HUES6 (cell line): ENCODE measurements around the gene CEP120.
"Not testable (repeated sequence)": the region's sequence is repeated elsewhere in the genome, so short reads cannot be mapped to it uniquely, and the experiment has no call there.

Source experiments
- H3K27ac ChIP-seq: 2 replicates; pipeline ENCODE4 v1.7.0; 2013; ENCODE audit warnings: low read depth, mild to moderate bottlenecking, low read length, inconsistent platforms
- H3K27me3 ChIP-seq: 2 replicates; pipeline ENCODE4 v1.6.1; 2013; ENCODE audit warnings: low read length; ENCODE audit not compliant: control insufficient read depth, insufficient read depth
- H3K36me3 ChIP-seq: 2 replicates; pipeline ENCODE4 v1.6.1; 2013; ENCODE audit warnings: low read length; ENCODE audit not compliant: control insufficient read depth, insufficient read depth
- H3K4me1 ChIP-seq: 2 replicates; pipeline ENCODE4 v1.6.1; 2013; ENCODE audit warnings: low read length; ENCODE audit not compliant: control insufficient read depth, insufficient read depth
- H3K4me3 ChIP-seq: 2 replicates; pipeline ENCODE4 v1.5.1; 2013; ENCODE audit warnings: low read depth, low read length
- H3K9ac ChIP-seq: one replicate; pipeline ENCODE4 v1.6.1; 2013; ENCODE audit warnings: mild to moderate bottlenecking, low read length
- H3K9me3 ChIP-seq: 2 replicates; pipeline ENCODE4 v1.6.1; 2013; ENCODE audit warnings: low read depth, low read length; ENCODE audit not compliant: control insufficient read depth, insufficient read depth

The CEP120 gene

DNA sequence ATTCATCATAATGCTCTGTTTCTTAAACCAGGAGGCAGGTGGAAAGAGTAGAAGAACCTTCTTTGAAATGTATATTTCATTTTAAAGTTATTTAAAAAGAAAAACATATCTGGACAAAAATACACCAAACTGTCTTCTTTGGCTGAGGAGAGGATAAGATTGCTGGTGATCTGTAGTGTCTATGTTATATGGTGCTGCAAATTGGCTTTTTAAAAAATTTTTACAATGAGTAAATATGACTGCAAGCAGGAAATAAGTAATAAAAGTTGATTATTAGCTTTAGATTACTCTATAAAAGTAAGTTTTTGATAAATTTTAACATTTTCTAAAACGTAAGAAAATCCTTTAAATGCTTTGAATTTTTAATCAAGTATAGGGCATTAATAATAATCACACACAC lies 64.9 kb downstream of the CEP120 start:
- Histone ChIP-seq H3K36me3 (peaks cover 14% of the 10 kb centered on the region; the same call in 1 of the 2 replicates), H3K4me1 (no peaks in the 10 kb centered on the region), H3K27me3 (no peaks in the 10 kb centered on the region), H3K27ac (no peak overlapping the region), H3K4me3 (no peak overlapping the region), H3K9ac (no peak overlapping the region), H3K9me3 (no peaks in the 10 kb centered on the region)

DNA sequence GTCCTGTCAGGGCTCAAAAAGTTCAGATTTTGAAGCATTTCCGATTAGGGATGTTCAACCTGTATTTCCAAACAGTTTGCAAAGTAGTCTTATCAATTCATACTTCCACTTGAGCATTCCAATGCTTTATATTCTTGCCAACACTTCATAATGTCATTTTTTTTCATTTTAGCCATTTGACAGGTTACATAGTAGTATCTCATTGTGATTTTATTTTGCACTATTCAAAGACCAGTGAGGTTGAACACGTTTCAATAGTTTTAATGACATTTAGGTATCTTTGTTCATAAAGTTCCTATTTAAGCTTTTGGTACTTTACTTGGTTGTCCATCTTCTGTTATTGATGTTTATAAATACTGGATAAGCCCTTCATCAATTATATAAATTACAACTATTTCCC lies 71.4 kb downstream of the CEP120 start:
- no peaks in the 10 kb centered on the region for H3K4me1 ChIP-seq
- H3K27me3 ChIP-seq = no peaks in the 10 kb centered on the region
- H3K36me3 ChIP-seq = peaks cover 4% of the 10 kb centered on the region; the same call in 1 of the 2 replicates
- 0 out of 2 replicates have a peak, but pooled peaks cover 2% of the 10 kb centered on the region for H3K9me3 ChIP-seq
- H3K4me3 ChIP-seq = no peak overlapping the region
- H3K9ac ChIP-seq = no peak overlapping the region
- no peak overlapping the region for H3K27ac ChIP-seq

DNA sequence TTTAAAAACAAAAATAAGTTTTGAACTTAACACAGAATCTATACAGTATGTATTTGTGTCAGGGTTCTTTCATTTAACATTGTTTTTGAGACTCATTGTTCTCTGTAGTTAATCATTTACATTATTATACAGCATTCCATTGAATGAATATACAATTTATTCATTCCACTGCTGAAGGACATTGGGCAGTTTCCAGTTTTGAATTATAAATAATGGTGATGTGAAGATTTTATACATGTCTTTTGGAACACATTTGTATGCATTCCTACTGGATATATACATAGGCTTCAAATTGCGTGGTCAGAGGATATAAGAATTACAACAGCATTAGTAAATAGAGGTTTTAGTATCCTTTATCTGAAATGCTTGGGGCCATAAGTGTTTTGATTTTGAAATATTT lies 72.0 kb downstream of the CEP120 start:
- H3K27me3 ChIP-seq = no peaks in the 10 kb centered on the region
- no peaks in the 10 kb centered on the region for H3K4me1 ChIP-seq
- 0 out of 2 replicates have a peak, but pooled peaks cover 2% of the 10 kb centered on the region for H3K9me3 ChIP-seq
- H3K27ac ChIP-seq = no peak overlapping the region
- H3K9ac ChIP-seq = no peak overlapping the region
- H3K36me3 ChIP-seq = peaks cover 7% of the 10 kb centered on the region; the same call in 1 of the 2 replicates
- no peak overlapping the region for H3K4me3 ChIP-seq

DNA sequence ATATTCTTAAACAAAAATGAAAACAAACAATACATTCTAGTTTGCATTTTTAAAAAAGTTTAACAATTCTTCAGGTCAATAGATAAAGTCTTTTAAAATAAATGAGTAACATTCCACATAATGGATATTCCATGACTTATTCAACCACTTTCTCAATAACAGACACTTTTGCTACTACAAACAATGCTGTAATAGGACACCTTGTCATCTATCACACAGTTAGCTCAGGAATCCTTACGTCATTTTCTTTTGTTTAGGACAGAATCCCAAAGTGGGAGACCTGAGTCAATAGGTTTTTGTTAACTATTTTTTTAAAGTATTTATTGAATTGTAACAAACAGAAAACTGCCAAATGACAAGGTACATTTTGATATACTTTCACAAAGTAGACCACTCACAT lies 72.5 kb downstream of the CEP120 start:
- H3K4me3 ChIP-seq = no peak overlapping the region

DNA sequence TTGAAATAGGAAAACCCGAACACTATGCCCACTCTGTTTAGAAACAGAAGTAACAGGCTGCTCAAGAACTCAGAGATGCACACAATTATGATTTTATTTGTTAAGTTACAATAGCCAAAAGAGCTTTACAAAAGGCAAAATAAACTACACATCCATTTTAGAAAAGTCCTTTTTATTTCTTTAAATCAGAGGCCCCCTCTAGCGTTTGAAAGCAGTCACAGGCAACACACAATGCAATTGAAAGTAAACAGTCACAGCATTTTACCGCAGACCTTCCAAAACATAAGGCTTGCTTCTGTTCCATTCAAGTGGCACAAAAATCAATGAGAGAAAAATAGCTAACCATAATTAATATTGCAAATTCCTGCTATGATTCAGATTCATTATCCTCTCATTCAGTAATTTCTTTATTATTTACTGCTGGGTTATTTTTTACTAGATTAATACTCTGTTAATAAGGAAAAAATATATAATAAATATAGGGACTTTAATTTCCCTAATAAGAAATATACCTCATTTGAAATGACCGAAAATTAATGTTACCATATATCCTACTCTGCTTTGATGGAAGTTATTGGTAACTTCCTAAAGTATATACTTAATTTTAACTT lies 78.3 kb downstream of the CEP120 start:
- H3K9ac ChIP-seq = no peak overlapping the region

More for the DNA sequence above, 72.5 kb downstream of the CEP120 start:
- H3K27me3 ChIP-seq = no peaks in the 10 kb centered on the region
- H3K27ac ChIP-seq = no peak overlapping the region
- H3K9me3 ChIP-seq = 0 out of 2 replicates have a peak, but pooled peaks cover 2% of the 10 kb centered on the region
- H3K4me1 ChIP-seq = no peaks in the 10 kb centered on the region
- no peak overlapping the region for H3K9ac ChIP-seq
- H3K36me3 ChIP-seq = peaks cover 7% of the 10 kb centered on the region; the same call in 1 of the 2 replicates

DNA sequence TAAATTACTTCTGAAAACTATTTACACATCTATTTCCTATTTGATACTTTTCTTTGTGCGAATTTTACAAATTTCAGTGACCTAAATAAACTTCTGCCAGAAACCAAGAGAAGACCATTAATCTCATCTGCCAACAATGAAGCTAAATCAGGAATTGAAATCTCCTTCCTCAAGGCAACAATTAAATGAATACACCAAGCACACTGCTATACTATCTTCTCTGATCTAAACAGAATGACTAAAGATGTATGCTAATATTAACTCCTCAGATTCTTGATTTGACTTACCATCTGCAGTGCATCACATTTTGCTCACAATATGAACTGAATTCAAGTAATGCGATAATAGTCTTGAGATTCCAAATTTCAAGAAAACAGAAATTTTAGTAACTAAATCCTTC lies 82.3 kb downstream of the CEP120 start:
- H3K27me3 ChIP-seq = no peaks in the 10 kb centered on the region
- H3K9ac ChIP-seq = no peak overlapping the region
- no peaks in the 10 kb centered on the region for H3K9me3 ChIP-seq
- no peak overlapping the region for H3K27ac ChIP-seq
- no peaks in the 10 kb centered on the region for H3K4me1 ChIP-seq
- no peaks in the 10 kb centered on the region for H3K36me3 ChIP-seq
- H3K4me3 ChIP-seq = no peak overlapping the region

More for the DNA sequence above, 78.3 kb downstream of the CEP120 start:
- H3K27ac ChIP-seq = no peak overlapping the region
- peaks cover 7% of the 10 kb centered on the region; the same call in 1 of the 2 replicates for H3K36me3 ChIP-seq
- H3K27me3 ChIP-seq = no peaks in the 10 kb centered on the region
- H3K4me1 ChIP-seq = no peaks in the 10 kb centered on the region
- no peaks in the 10 kb centered on the region for H3K9me3 ChIP-seq
- H3K4me3 ChIP-seq = no peak overlapping the region

DNA sequence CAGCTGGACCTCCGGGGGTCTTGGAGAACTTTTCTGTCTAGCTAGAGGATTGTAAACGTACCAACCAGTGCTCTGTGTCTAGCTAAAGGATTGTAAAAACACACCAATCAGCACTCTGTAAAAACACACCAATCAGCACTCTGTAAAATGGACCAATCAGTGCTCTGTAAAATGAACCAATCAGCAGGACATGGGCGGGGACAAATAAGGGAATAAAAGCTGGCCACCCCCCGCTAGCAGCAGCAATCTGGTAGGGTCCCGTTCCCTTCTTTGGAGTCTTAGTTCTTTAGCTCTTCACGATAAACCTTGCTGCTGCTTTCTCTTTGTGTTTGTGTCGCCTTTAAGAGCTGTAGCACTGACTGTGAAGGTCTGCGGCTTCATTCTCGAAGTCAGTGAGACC lies 114.8 kb downstream of the CEP120 start:
- not testable (repeated sequence) for H3K27me3 ChIP-seq, H3K9ac ChIP-seq, H3K9me3 ChIP-seq, H3K4me3 ChIP-seq, H3K27ac ChIP-seq, H3K36me3 ChIP-seq, H3K4me1 ChIP-seq

DNA sequence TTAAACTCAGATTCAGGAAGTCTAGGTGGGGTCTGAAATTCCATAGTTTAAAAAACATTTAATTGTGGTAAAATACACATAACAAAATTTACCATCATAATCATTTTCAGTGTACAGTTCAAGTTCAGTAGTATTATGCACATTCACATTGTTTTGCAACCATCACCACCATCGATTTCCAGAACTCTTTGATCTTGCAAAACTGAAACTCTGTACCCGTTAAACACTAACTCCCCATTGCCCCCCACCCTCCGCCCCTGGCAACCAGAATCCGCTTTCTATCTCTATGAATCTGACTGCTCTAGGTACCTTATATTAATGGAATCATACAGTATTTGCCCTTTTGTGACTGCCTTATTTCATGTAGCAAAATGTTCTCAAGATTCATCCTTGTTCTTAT lies 117.5 kb downstream of the CEP120 start:
- Histone ChIP-seq H3K27me3 (no peaks in the 10 kb centered on the region), H3K27ac (no peak overlapping the region), H3K36me3 (no peaks in the 10 kb centered on the region), H3K9me3 (no peaks in the 10 kb centered on the region; the same call in 1 of the 2 replicates), H3K4me3 (no peak overlapping the region), H3K4me1 (peaks cover 4% of the 10 kb centered on the region; the same call in 1 of the 2 replicates), H3K9ac (no peak overlapping the region)

DNA sequence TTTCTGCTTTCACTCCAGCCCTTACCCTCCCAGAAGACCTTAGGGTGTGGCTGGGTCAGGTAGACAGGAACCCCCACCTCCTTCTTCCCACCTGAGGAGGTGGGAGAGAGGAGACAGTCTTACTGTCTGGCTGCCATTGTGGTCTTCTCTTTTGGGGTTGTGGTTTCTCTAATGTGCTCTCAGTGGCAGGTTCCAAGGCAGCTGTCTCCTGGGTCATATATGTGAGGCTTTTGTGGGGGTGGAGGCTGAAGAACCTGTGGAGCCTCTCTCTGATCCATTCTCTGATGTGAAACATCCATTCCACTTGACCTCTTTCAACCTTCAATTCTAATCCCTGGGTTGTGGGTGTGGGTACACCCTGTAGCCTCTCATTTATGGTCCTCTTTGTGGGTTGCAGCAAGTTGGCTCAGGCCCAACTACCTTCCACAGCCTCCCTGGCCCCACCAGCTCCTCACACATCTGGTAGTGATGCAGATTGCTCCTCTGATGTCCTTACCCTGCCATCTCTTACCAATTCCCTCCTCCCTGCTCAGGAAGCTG lies 118.4 kb downstream of the CEP120 start:
- H3K27ac ChIP-seq = no peak overlapping the region
- H3K36me3 ChIP-seq = no peaks in the 10 kb centered on the region
- no peak overlapping the region for H3K4me3 ChIP-seq
- no peaks in the 10 kb centered on the region for H3K27me3 ChIP-seq
- no peaks in the 10 kb centered on the region; the same call in 1 of the 2 replicates for H3K9me3 ChIP-seq
- H3K4me1 ChIP-seq = peaks cover 4% of the 10 kb centered on the region; the same call in 1 of the 2 replicates
- no peak overlapping the region for H3K9ac ChIP-seq

DNA sequence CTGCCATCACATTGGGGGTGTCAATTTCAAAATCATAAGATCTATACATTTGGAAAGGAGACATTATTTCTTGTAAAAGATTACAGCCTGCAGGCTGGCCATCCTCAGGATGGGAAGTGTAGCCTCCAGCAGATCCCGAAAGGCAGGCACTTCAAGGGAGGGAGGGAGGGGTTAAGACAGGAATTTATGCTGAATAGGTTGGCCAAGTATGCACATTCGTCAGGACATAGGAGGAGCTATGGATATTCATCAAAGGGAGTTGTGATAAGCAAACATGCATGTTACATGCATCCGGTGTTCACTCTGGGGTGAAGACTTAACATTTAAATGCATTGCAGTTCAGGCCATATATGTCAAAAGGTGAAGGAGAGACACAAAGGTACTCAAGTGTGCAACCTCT lies 119.4 kb downstream of the CEP120 start:
- no peaks in the 10 kb centered on the region; the same call in 1 of the 2 replicates for H3K9me3 ChIP-seq
- no peak overlapping the region for H3K9ac ChIP-seq
- no peak overlapping the region for H3K27ac ChIP-seq
- H3K4me3 ChIP-seq = no peak overlapping the region
- H3K4me1 ChIP-seq = peaks cover 4% of the 10 kb centered on the region; the same call in 1 of the 2 replicates
- no peaks in the 10 kb centered on the region for H3K27me3 ChIP-seq
- no peaks in the 10 kb centered on the region for H3K36me3 ChIP-seq

DNA sequence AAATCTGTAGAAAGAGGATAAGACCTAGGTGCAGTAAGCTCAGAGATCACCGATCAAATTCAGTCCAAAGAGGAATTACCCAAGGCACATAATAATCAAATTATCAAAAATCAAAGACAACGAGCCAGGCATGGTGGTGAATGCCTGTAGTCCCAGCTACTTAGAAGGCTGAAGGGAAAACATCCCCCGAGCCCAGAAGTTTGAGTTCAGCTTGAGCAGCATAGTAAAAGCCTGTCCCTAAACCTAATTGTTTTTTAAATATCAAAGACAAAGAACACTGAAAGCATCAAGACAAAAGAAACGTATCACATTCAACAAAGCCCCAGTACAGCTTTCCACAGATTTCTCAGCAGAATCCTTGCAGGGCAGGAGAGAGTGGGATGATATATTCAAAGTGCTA lies 122.9 kb downstream of the CEP120 start:
- H3K4me1 ChIP-seq = peaks cover 4% of the 10 kb centered on the region; the same call in 1 of the 2 replicates
- H3K9me3 ChIP-seq = no peaks in the 10 kb centered on the region
- no peak overlapping the region for H3K27ac ChIP-seq

More for the DNA sequence above, 122.9 kb downstream of the CEP120 start:
- Histone ChIP-seq H3K4me3 (no peak overlapping the region), H3K9ac (no peak overlapping the region), H3K27me3 (no peaks in the 10 kb centered on the region), H3K36me3 (no peaks in the 10 kb centered on the region)
